Ishikawa (cell line): Measurements from ENCODE around the gene PDE4D.

Experiments used
- CEBPB ChIP-seq: IDR thresholded peaks from 2 replicates; pipeline ENCODE4 v1.6.1; 2012
- CREB1 ChIP-seq: IDR thresholded peaks from 2 replicates; pipeline ENCODE4 v1.6.1; 2012; ENCODE audit warnings: low read depth
- EGR1 ChIP-seq: IDR thresholded peaks from 2 replicates; pipeline ENCODE4 v1.6.1; 2012
- EP300 ChIP-seq: IDR thresholded peaks from 2 replicates; pipeline ENCODE4 v1.6.1; 2012; ENCODE audit warnings: borderline replicate concordance
- FOXM1 ChIP-seq: IDR thresholded peaks from 2 replicates; pipeline ENCODE4 v1.6.1; 2012; ENCODE audit warnings: low read depth, borderline replicate concordance
- NFIC ChIP-seq: IDR thresholded peaks from 2 replicates; pipeline ENCODE4 v1.6.1; 2012
- RAD21 ChIP-seq: IDR thresholded peaks from 2 replicates; pipeline ENCODE4 v1.6.1; 2012; ENCODE audit warnings: low read depth
- TAF1 ChIP-seq: IDR thresholded peaks from 2 replicates; pipeline ENCODE4 v1.6.1; 2012; ENCODE audit warnings: low read depth, mild to moderate bottlenecking
- YY1 ChIP-seq: IDR thresholded peaks from 2 replicates; pipeline ENCODE4 v1.6.1; 2012; ENCODE audit warnings: low read depth
- ZBTB7A ChIP-seq: IDR thresholded peaks from 2 replicates; pipeline ENCODE4 v1.6.1; 2012; ENCODE audit warnings: low read depth
- TF ChIP-seq, protein P1 (sequence below): IDR thresholded peaks from 2 replicates; pipeline ENCODE4 v1.6.1; 2012; ENCODE audit warnings: low read depth, mild to moderate bottlenecking
- TF ChIP-seq, protein P2 (sequence below): IDR thresholded peaks from 2 replicates; pipeline ENCODE4 v1.6.1; 2012

- TF ChIP-seq RAD21 (no peak), EP300 (no peak), CREB1 (no peak), TAF1 (no peak), ZBTB7A (no peak), CEBPB (no peak), NFIC (no peak), EGR1 (no peak), YY1 (no peak), FOXM1 (no peak)
- TF ChIP-seq, protein P1, sequence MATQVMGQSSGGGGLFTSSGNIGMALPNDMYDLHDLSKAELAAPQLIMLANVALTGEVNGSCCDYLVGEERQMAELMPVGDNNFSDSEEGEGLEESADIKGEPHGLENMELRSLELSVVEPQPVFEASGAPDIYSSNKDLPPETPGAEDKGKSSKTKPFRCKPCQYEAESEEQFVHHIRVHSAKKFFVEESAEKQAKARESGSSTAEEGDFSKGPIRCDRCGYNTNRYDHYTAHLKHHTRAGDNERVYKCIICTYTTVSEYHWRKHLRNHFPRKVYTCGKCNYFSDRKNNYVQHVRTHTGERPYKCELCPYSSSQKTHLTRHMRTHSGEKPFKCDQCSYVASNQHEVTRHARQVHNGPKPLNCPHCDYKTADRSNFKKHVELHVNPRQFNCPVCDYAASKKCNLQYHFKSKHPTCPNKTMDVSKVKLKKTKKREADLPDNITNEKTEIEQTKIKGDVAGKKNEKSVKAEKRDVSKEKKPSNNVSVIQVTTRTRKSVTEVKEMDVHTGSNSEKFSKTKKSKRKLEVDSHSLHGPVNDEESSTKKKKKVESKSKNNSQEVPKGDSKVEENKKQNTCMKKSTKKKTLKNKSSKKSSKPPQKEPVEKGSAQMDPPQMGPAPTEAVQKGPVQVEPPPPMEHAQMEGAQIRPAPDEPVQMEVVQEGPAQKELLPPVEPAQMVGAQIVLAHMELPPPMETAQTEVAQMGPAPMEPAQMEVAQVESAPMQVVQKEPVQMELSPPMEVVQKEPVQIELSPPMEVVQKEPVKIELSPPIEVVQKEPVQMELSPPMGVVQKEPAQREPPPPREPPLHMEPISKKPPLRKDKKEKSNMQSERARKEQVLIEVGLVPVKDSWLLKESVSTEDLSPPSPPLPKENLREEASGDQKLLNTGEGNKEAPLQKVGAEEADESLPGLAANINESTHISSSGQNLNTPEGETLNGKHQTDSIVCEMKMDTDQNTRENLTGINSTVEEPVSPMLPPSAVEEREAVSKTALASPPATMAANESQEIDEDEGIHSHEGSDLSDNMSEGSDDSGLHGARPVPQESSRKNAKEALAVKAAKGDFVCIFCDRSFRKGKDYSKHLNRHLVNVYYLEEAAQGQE, result no peak
- TF ChIP-seq, protein P2, sequence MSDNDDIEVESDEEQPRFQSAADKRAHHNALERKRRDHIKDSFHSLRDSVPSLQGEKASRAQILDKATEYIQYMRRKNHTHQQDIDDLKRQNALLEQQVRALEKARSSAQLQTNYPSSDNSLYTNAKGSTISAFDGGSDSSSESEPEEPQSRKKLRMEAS, result no peak
Observed at GRCh38 chr5:59497207-59497606, 396.3 kb downstream of the PDE4D start.
